Measurements from ENCODE around the gene STYX. TPM values are rescaled to one million over a fixed set of nuclear protein-coding genes. Genes with fewer than 3 reads are reported as not detected.
A peak's percentile ranks its signal among the peaks of the same experiment; 100 is the strongest.
"Not testable (repeated sequence)": the region's sequence is repeated elsewhere in the genome, so short reads cannot be mapped to it uniquely, and the experiment has no call there.

Gene STYX
- total and polyA plus RNA-seq, 2 donors, result 7.7 to 11.8 TPM

- DNase-seq (ENCODE audit: low read depth in 6 of 9, low spot score in 9 of 9), result no peak
- Histone ChIP-seq H3K4me3 (ENCODE audit: low read length in 2 of 2) (no peak overlapping the region), H3K27me3 (ENCODE audit: control insufficient read depth in 2 of 2, insufficient read depth in 1 of 2, low read length in 1 of 2) (no peaks in the 10 kb centered on the region), H3K27ac (ENCODE audit: low read depth in 1 of 2, low read length in 1 of 2) (no peak overlapping the region), H3K36me3 (ENCODE audit: control insufficient read depth in 2 of 2, insufficient read depth in 2 of 2, low read length in 1 of 2) (peaks cover 6 to 16% of the 10 kb centered on the region in 2 donors), H3K9me3 (ENCODE audit: control insufficient read depth in 2 of 2, insufficient read depth in 1 of 2, low read length in 1 of 2) (no peaks in the 10 kb centered on the region), H3K4me1 (ENCODE audit: control insufficient read depth in 2 of 2, insufficient read depth in 2 of 2, low read length in 2 of 2) (peaks cover 2 to 5% of the 10 kb centered on the region in 2 donors)
- 94% methylated on average over 1 of the region's 1 CpG for WGBS
Measured at GRCh38 chr14:52735921-52736489, 6.0 kb downstream of the STYX start.

GRCh38 chr14:52738409-52738808, 8.4 kb downstream of the STYX start:
- Histone ChIP-seq H3K4me1 (ENCODE audit: control insufficient read depth in 2 of 2, insufficient read depth in 2 of 2, low read length in 2 of 2) (peaks cover 7% of the 10 kb centered on the region in 2 donors), H3K36me3 (ENCODE audit: control insufficient read depth in 2 of 2, insufficient read depth in 2 of 2, low read length in 1 of 2) (peaks cover 6 to 11% of the 10 kb centered on the region in 2 donors), H3K27me3 (ENCODE audit: control insufficient read depth in 2 of 2, insufficient read depth in 1 of 2, low read length in 1 of 2) (no peaks in the 10 kb centered on the region), H3K4me3 (ENCODE audit: low read length in 2 of 2) (no peak overlapping the region), H3K27ac (ENCODE audit: low read depth in 1 of 2, low read length in 1 of 2) (no peak overlapping the region), H3K9me3 (ENCODE audit: control insufficient read depth in 2 of 2, insufficient read depth in 1 of 2, low read length in 1 of 2) (no peaks in the 10 kb centered on the region)
- no peak for DNase-seq (ENCODE audit: low read depth in 6 of 9, low spot score in 9 of 9)

- H3K27ac ChIP-seq (ENCODE audit: low read depth in 1 of 2, low read length in 1 of 2), result no peak overlapping the region
- H3K4me1 ChIP-seq (ENCODE audit: control insufficient read depth in 2 of 2, insufficient read depth in 2 of 2, low read length in 2 of 2), result peaks cover 7% of the 10 kb centered on the region in 2 donors
- WGBS, result 99% methylated on average over 1 of the region's 1 CpG
- H3K27me3 ChIP-seq (ENCODE audit: control insufficient read depth in 2 of 2, insufficient read depth in 1 of 2, low read length in 1 of 2), result no peaks in the 10 kb centered on the region
- DNase-seq (ENCODE audit: low read depth in 6 of 9, low spot score in 9 of 9), result no peak
- H3K9me3 ChIP-seq (ENCODE audit: control insufficient read depth in 2 of 2, insufficient read depth in 1 of 2, low read length in 1 of 2), result no peaks in the 10 kb centered on the region
- no peak overlapping the region for H3K4me3 ChIP-seq (ENCODE audit: low read length in 2 of 2)
- H3K36me3 ChIP-seq (ENCODE audit: control insufficient read depth in 2 of 2, insufficient read depth in 2 of 2, low read length in 1 of 2), result no peaks in the 10 kb centered on the region
Measured at GRCh38 chr14:52740751-52741150, 10.8 kb downstream of the STYX start.

GRCh38 chr14:52741865-52742264, 11.9 kb downstream of the STYX start:
- peak in 3 of 9 donors; percentile 6 to 41 (median 9) for DNase-seq (ENCODE audit: low read depth in 6 of 9, low spot score in 9 of 9)
- no peaks in the 10 kb centered on the region for H3K27me3 ChIP-seq (ENCODE audit: control insufficient read depth in 2 of 2, insufficient read depth in 1 of 2, low read length in 1 of 2)
- H3K4me3 ChIP-seq (ENCODE audit: low read length in 2 of 2), result no peak overlapping the region
- H3K4me1 ChIP-seq (ENCODE audit: control insufficient read depth in 2 of 2, insufficient read depth in 2 of 2, low read length in 2 of 2), result peaks cover 7% of the 10 kb centered on the region in 2 donors
- H3K9me3 ChIP-seq (ENCODE audit: control insufficient read depth in 2 of 2, insufficient read depth in 1 of 2, low read length in 1 of 2), result no peaks in the 10 kb centered on the region
- H3K27ac ChIP-seq (ENCODE audit: low read depth in 1 of 2, low read length in 1 of 2), result peak overlapping the region; percentile 75 to 86
- H3K36me3 ChIP-seq (ENCODE audit: control insufficient read depth in 2 of 2, insufficient read depth in 2 of 2, low read length in 1 of 2), result peaks cover 0 to 3% of the 10 kb centered on the region in 2 donors

- Histone ChIP-seq H3K27me3 (ENCODE audit: control insufficient read depth in 2 of 2, insufficient read depth in 1 of 2, low read length in 1 of 2) (no peaks in the 10 kb centered on the region), H3K4me3 (ENCODE audit: low read length in 2 of 2) (no peak overlapping the region), H3K9me3 (ENCODE audit: control insufficient read depth in 2 of 2, insufficient read depth in 1 of 2, low read length in 1 of 2) (no peaks in the 10 kb centered on the region), H3K36me3 (ENCODE audit: control insufficient read depth in 2 of 2, insufficient read depth in 2 of 2, low read length in 1 of 2) (peaks cover 6 to 23% of the 10 kb centered on the region in 2 donors), H3K27ac (ENCODE audit: low read depth in 1 of 2, low read length in 1 of 2) (no peak overlapping the region), H3K4me1 (ENCODE audit: control insufficient read depth in 2 of 2, insufficient read depth in 2 of 2, low read length in 2 of 2) (no peaks in the 10 kb centered on the region)
- DNase-seq (ENCODE audit: low read depth in 6 of 9, low spot score in 9 of 9), result no peak
- 98% methylated on average over 8 of the region's 8 CpGs for WGBS
Measured at GRCh38 chr14:52748647-52749292, 18.8 kb downstream of the STYX start.

- Histone ChIP-seq H3K27me3 (ENCODE audit: control insufficient read depth in 2 of 2, insufficient read depth in 1 of 2, low read length in 1 of 2) (no peaks in the 10 kb centered on the region), H3K36me3 (ENCODE audit: control insufficient read depth in 2 of 2, insufficient read depth in 2 of 2, low read length in 1 of 2) (peaks cover 0 to 10% of the 10 kb centered on the region in 2 donors), H3K9me3 (ENCODE audit: control insufficient read depth in 2 of 2, insufficient read depth in 1 of 2, low read length in 1 of 2) (no peaks in the 10 kb centered on the region), H3K4me3 (ENCODE audit: low read length in 2 of 2) (no peak overlapping the region), H3K27ac (ENCODE audit: low read depth in 1 of 2, low read length in 1 of 2) (no peak overlapping the region), H3K4me1 (ENCODE audit: control insufficient read depth in 2 of 2, insufficient read depth in 2 of 2, low read length in 2 of 2) (no peaks in the 10 kb centered on the region)
- 96% methylated on average over 5 of the region's 5 CpGs for WGBS
- DNase-seq (ENCODE audit: low read depth in 6 of 9, low spot score in 9 of 9), result no peak
Measured at GRCh38 chr14:52755607-52756316, 25.8 kb downstream of the STYX start.

- H3K9me3 ChIP-seq (ENCODE audit: control insufficient read depth in 2 of 2, insufficient read depth in 1 of 2, low read length in 1 of 2), result no peaks in the 10 kb centered on the region
- WGBS, result 93% methylated on average over 1 of the region's 1 CpG
- H3K4me1 ChIP-seq (ENCODE audit: control insufficient read depth in 2 of 2, insufficient read depth in 2 of 2, low read length in 2 of 2), result no peaks in the 10 kb centered on the region
- H3K27me3 ChIP-seq (ENCODE audit: control insufficient read depth in 2 of 2, insufficient read depth in 1 of 2, low read length in 1 of 2), result no peaks in the 10 kb centered on the region
- H3K27ac ChIP-seq (ENCODE audit: low read depth in 1 of 2, low read length in 1 of 2), result no peak overlapping the region
- peaks cover 0 to 13% of the 10 kb centered on the region in 2 donors for H3K36me3 ChIP-seq (ENCODE audit: control insufficient read depth in 2 of 2, insufficient read depth in 2 of 2, low read length in 1 of 2)
- no peak overlapping the region for H3K4me3 ChIP-seq (ENCODE audit: low read length in 2 of 2)
- no peak for DNase-seq (ENCODE audit: low read depth in 6 of 9, low spot score in 9 of 9)
Measured at GRCh38 chr14:52759145-52759544, 29.2 kb downstream of the STYX start.

- not testable (repeated sequence) for DNase-seq (ENCODE audit: low read depth in 6 of 9, low spot score in 9 of 9); H3K4me3 ChIP-seq (ENCODE audit: low read length in 2 of 2); H3K27me3 ChIP-seq (ENCODE audit: control insufficient read depth in 2 of 2, insufficient read depth in 1 of 2, low read length in 1 of 2); H3K27ac ChIP-seq (ENCODE audit: low read depth in 1 of 2, low read length in 1 of 2); H3K9me3 ChIP-seq (ENCODE audit: control insufficient read depth in 2 of 2, insufficient read depth in 1 of 2, low read length in 1 of 2); H3K4me1 ChIP-seq (ENCODE audit: control insufficient read depth in 2 of 2, insufficient read depth in 2 of 2, low read length in 2 of 2)
- peaks cover 8 to 26% of the 10 kb centered on the region in 2 donors for H3K36me3 ChIP-seq (ENCODE audit: control insufficient read depth in 2 of 2, insufficient read depth in 2 of 2, low read length in 1 of 2)
- 95% methylated on average over 4 of the region's 4 CpGs for WGBS
Measured at GRCh38 chr14:52762923-52763322, 33.0 kb downstream of the STYX start.

- Histone ChIP-seq H3K9me3 (ENCODE audit: control insufficient read depth in 2 of 2, insufficient read depth in 1 of 2, low read length in 1 of 2) (no peaks in the 10 kb centered on the region), H3K4me3 (ENCODE audit: low read length in 2 of 2) (no peak overlapping the region), H3K36me3 (ENCODE audit: control insufficient read depth in 2 of 2, insufficient read depth in 2 of 2, low read length in 1 of 2) (peaks cover 11 to 34% of the 10 kb centered on the region in 2 donors), H3K27ac (ENCODE audit: low read depth in 1 of 2, low read length in 1 of 2) (no peak overlapping the region), H3K27me3 (ENCODE audit: control insufficient read depth in 2 of 2, insufficient read depth in 1 of 2, low read length in 1 of 2) (no peaks in the 10 kb centered on the region), H3K4me1 (ENCODE audit: control insufficient read depth in 2 of 2, insufficient read depth in 2 of 2, low read length in 2 of 2) (no peaks in the 10 kb centered on the region)
- no peak for DNase-seq (ENCODE audit: low read depth in 6 of 9, low spot score in 9 of 9)
- 98% methylated on average over 3 of the region's 3 CpGs for WGBS
Measured at GRCh38 chr14:52767058-52767833, 37.3 kb downstream of the STYX start.
